NCI-H226 (cell line): Measurements from ENCODE around the gene GATAD2B.

ENCODE experiments used
- DNase-seq: peaks from one replicate; pipeline ENCODE4 v3.0.0-alpha.2; 2015

GATAD2B gene

DNA sequence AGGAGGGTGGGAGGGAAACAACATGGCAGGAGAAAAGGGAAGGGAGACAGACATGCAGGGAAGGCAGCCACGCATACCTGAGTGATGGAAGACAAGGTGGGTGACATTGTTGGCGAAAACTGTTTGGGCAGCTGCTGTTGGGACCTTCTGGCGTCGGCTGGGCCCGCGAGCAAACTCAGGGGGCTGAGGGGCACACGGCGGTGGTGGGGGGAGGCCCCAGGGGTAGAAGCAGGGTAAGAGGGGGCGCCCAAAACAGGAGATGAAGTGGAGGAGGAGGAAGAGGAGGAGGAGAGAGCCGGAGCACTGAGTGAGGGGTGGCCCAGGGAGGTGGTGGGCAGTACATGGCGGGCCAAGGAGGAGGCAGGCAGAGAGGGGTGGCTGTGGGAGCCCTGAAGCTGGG, 28.4 kb upstream of the GATAD2B start:
- DNase-seq, result no peak

DNA sequence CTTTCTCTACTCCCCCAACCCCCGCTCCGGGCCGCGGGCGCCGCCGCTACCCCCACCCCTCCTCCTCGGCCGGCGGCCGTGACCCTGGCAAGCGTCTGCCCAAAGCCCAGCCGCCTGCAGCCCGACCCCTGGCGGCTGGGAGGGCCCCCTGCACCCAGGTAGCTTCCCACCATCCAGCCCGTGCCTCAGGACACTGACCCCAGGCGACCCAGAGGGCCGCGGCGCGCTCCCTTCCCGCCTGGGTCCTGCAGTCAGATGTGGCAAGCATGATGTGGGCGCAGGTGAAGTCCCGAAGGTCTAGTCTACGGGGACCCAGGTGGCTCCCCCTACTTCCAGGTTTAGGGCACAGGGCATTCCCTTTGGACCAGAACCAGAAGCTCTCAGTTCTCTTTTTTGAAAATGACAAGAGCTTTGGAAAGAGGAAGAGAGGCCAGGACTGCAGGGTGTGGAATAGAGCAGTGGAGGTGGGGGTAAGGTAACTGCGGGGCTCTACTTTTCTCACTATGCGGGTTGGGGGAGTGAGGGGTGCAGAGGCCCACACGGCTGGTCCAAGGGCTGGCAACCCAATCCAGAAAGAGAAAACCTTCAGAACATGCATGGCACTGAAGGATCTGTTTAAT, 24.0 kb upstream of the GATAD2B start, which contains the start of gene DENND4B:
DENND4B (minus strand) TSS at position 97 of the 620 bp plus-strand sequence. CDS start 2,344 bp downstream, outside the sequence.
- DNase-seq, result peak; percentile 61

DNA sequence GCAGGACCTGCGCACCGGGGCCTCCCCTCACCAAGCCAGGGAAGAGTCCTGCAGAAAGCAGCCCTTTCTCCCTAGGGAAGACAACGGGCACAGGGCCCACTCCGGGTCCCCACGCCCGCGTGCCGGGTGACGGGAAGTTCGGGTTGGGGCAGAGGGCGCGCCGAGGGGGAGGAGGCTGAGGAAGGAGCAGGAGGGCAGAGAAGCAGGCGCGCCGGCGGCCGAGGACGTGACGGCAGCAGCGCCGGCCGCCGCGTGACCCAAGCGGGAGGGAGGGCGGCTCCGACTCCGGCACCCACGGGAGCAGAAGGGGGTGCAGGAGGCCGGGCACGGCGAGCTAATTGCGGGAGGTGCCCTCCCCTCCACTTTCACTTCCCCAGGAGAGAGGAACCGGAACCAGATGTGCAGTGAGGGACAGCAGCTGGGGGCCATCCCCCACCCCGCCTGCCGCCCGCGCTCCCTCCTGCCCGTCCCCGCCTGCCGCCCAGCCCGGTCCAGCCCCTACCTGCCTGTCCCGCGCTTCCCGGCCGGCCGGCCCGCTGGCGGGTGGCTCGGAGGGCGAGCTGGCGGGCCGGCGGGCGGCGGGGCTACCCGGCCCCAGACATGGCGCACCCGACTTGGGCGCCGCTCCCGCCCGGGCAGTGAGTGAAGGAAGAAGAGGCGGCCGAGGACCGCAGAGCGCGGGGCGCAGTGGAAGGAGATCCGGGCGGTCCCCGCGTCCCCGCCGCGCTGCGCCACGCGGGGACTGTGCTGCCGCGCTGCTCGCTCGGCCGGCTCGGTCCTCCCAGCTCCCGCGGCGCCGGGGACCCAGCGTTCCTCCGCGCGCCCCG, 23.2 kb upstream of the GATAD2B start:
- peak; percentile 70 for DNase-seq

DNA sequence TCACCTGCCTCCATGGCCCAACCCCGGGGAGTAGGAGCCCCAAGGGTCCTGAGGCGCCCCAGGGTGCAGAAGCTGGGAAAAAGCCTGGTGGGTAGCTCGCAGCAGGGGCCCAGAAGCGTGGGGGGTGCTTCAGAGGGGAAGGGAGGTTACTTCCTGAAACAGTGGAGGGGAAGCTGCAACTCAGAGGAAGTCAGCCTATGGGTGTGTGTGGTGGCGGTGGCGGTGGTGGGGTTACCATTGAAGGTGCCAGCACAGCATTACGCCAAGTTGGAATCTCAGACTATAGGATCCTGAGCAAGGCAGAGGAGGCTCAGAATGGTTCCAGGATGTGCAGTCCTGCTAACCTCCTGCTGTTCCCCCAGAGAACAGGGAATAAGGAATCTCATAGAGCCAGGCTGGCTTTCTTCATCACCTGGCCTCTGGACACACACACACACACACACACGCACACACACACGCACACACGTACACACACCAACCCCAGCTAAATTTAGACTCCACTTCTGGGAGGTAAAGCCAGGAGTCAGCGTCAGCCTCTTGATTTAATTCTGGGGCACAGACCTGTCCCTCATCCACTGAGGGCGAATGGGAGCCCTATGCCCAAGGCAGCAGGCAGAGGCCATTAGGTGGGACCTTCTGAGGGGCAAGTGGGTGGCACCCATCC, 22.5 kb upstream of the GATAD2B start:
- DNase-seq, result no peak

DNA sequence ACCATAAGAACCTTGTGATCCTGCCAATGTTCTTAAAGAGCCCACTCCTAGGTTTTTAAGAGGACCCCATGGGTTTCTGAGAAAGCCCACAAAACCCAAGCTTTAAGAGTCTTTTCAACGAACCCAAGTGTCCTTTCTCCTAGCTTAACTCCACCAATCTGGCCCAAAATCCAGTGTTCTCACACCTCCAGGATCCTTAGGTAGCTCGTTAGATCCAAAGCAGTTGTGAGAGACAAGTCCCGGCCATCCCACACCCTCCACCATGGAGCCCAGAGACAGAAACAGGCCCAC, 22.0 kb upstream of the GATAD2B start:
- no peak for DNase-seq

DNA sequence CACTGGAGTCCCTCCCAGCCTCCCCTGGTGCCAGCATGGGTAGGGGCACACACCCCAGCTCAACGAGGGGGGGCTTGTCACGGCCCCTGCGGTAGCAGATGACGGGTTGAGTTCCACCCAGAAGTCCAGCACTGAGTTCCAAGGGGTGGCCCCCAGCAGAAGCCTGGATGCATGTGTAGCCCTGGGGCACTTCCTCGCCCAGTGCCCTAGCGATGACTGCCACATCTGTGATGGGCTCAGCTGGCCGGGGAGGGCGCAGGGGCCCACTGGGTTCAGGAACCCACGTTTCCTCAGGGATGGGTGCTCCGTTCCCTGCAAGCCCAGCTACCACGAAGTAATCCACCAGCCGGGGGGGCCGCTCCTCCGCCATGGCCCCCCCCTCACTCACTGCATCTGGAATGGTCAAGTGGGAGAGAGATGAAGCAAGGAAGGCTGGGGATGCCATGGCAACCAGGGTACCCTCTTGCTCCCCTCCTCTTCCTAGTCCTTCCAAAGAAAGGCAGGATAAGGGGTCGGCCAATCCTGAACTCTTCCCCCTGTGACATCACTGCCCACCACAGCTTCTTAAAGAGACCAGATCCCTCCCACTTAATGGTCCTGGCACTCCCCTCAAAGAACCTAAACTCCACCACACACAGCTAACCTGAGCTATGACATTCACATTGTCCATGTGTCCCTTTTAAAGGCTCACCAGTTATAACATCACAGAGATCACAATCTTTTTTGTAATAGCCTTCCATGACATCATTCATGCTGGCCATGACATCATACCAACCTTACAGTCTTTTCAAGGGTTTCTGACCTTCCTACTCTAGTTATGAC, 21.4 kb upstream of the GATAD2B start:
- DNase-seq, result no peak

DNA sequence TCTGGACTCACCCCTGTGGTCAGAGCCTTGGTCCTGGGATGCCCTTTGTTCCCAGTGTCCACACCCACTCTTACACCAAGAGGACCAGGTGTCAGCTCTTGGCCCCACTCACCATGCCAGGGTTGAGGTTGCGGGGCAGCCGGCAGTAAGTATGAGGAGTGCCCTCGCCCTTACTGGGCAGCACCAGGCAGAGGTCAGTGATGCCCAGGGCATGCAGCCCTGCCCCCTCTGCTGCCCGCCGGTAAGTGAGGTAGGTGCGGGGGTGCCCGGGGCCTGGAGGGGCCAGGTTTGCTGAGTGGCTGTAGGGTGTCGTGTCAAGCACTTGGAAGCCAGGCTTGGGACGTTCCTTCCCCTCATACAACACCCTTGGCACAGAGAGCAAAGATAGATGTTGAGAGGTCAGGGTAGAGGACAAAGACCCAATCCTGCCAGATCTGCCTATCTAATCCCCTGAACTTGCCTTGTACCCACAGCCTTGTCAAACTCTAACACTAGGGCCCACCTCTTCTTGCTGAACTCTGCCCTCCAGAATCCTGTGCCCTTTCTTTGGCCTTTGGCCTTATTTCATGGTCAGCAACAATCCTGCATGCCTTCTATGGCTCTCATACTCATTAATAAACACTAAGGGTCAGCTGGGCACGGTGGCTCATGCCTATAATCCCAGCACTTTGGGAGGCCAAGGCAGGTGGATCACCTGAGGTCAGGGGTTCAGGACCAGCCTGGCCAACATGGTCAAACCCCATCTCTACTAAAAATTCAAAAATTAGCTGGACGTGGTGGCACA, 20.2 kb upstream of the GATAD2B start:
- DNase-seq, result no peak

DNA sequence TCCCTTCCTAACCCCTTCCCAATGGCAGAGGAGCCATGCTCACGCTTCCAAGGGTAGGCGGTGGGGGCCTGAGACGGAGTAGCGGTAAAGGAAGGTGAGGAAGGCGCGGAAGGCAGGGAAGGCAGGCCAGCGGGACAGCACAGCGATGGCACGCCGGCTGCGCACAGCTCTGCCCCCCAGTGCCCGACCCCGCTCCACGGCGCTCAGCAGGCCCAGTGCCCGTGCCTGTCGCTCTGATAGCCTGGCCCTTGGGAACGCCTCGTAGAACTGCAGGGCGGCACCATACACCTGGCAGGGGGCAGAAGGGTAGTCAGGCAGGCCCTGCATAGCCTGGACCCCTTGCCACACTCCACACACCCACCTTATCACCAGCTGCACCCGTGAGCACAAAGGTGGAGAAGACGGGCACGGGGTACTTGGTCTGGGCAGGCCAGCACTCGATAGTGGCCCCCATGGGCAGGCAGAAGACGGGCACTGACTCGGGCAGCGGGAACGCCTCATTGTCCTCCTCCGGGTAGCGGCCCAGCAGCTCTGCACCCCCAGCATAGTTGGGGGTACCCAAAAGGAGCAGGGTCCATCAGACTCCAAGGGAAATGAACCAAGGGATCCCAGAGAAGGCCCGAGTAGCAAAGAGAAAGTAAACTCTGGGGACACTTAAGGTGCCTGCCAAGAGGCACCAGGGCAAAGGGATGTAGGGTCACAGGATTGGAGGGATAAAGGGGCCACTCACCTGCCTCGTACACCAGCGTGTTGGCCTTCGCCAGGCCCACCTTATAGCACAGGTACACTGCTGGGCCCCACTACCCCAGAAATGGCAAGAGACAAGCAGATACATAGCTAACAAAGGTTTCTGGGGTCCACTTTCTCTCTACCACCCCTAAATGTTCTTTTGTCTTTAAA, 19.3 kb upstream of the GATAD2B start:
- no peak for DNase-seq

DNA sequence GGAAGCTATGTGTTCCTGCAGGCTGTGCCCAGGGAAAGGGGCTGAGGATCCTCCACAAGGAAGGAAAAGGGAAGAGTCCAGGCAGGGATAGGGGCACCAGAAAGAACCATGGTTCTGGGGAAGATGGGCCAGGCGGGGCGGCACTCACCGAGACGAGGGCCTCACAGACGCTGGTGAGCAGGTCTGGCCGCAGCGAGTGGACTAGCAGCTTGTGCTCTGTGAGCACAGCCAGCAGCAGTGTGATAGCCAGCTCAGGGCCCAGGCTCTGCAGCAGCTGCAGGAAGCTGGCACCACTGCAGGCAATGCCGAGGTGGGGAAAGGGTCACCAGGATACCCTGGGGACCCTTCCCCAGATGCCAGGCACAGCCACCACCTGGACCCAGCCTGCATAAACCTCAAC, 18.0 kb upstream of the GATAD2B start:
- DNase-seq, result no peak

DNA sequence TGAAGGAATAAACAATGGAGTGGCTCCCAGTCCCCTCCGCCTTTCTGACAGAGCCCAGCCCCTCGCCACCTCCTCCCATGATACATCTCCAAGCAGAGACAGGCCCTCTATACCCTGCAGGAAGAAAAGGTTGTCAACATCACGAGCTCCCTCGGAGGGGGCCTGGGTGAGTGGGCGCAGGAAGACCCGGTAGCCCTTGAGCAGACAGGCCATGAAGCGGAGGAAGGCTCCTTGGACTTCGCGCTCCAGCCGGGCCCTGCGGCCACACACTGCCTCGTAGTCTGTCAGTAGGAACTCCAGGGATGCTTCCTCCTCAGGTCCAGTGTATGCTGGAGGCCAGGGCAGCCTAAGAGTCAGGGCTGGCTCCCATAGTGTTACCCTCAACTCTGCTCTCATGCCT, 16.7 kb upstream of the GATAD2B start:
- DNase-seq, result no peak

DNA sequence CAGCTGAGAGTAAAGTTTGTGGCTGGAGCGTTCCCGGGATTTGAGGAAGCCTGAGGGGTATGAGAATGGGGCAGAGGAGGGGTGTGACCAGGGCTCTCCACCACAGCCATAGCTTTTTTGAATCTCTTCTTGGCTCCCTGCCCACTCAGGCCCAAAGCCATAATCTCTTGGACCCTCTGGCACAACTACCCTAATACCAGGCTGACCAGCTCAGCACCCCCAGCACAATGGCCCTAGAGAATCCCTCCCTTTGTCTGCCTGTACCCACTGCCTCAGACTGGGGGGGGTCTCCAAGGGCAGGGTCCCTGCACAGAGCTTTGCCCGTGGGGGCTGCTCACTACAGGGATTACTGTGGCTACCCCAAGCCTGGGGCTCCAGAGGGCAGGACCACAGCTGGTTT, 16.2 kb upstream of the GATAD2B start:
- DNase-seq, result no peak

DNA sequence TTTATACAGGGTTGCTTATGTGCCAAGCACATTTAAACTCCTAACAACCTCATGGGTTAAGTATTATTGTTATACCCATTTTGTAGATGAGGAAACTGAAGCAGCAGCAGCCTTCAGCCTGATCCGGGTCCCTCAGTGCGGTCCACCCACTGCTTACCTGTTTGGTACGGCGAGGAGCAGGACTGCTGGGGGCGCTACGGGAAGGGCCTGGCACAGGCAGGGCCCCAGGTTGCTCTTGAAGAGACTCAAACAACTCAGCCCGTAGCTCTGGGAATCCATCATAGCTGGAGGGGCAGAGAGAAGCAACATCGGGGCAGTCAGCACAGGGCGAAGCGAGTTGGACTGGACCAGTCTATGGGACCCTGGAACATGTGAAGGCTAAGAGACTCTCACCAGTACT, 14.6 kb upstream of the GATAD2B start:
- no peak for DNase-seq

DNA sequence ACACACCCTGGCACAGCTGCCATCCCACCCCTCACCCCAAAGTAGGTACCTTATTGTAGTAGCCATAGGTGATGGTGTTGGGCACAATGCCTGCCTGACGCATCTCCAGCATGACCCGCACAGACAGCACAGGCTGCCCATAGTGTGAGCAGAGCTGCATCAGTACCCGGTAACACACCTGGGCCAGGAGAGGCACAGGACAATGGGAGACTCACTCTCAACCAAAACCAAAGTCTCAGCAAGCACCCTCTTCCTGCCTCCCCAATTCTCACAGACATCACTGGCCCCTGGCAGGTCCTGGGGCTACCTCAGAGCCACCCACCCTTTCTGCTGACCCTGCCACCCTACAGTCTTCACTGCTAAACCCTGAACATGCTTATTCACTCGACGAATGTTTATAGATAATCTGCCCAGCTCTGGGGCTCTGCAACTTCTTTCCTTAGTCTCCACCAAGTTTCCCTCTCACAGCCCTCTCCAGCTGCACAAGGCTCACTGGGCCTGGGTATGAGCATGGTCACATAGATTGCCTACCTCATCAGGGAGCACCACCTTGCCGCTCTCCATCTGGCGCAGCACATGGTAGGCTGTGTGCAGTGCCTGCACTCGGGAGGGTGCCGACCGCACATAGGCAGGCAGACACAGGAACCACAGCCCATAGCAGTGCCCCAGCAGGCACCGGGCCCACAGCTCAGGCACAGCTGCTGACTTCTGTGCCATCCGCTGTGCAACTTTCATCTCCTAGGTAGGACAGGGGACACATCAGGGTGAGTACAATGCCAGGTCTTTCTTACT, 13.4 kb upstream of the GATAD2B start:
- DNase-seq, result no peak

DNA sequence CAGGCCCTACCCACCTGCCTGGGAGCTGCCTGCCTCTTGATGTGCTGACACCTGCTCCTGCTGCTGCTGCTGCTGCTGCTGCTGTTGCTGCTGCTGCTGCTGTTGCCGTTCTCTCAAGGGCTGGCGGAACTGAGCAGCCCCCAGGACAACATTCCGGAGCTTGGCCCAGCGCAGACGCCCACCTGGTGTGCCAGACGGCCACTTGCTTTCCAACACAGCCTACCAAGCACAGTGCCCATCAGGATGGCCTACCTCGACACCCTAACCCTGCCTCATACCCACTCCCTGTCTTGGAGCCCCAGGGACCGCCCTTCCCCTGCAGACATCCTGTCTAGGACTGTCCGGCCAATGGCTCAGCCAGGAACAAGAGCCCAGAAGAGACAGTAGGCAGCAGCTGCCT, 12.0 kb upstream of the GATAD2B start:
- DNase-seq, result no peak

DNA sequence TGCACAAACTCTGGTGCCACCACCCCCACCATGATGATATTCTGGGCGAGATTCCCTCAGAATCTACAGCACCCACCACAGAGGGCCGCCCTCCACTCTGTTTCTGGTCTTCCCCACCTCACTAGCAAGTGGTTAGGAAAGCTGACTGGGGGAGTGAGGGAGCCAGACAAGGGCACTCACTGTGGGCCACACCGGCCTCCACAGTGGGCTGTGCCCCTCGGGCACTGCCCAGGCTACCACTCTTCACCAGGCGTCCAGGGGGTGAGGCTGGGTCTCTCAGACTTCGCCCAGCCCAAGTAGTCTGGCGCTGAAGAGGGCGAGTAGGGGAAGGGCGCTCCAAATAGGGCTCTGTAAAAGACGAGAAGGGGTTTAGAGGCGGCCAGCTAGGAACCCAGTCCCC, 11.2 kb upstream of the GATAD2B start:
- no peak for DNase-seq

DNA sequence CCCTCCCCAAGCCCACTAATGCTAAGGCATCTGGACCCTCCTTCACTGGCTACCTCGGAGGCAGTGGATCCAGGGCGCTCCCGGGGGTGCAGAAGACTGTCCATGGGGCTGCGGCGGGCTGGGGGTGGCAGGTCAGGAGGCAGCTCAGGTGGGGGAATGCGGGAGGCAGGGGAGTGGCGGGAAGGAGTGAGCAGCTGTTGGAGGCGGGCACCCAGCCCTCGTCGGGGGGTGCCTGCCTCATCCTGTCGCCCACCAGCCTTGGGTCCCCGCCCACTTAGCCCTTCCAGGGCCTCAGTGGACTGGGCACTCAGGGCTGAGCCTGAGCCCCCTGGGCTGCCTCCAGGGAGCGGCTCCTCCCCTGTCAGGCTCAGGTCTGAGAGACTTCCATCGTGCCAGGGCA, 10.7 kb upstream of the GATAD2B start:
- no peak for DNase-seq

DNA sequence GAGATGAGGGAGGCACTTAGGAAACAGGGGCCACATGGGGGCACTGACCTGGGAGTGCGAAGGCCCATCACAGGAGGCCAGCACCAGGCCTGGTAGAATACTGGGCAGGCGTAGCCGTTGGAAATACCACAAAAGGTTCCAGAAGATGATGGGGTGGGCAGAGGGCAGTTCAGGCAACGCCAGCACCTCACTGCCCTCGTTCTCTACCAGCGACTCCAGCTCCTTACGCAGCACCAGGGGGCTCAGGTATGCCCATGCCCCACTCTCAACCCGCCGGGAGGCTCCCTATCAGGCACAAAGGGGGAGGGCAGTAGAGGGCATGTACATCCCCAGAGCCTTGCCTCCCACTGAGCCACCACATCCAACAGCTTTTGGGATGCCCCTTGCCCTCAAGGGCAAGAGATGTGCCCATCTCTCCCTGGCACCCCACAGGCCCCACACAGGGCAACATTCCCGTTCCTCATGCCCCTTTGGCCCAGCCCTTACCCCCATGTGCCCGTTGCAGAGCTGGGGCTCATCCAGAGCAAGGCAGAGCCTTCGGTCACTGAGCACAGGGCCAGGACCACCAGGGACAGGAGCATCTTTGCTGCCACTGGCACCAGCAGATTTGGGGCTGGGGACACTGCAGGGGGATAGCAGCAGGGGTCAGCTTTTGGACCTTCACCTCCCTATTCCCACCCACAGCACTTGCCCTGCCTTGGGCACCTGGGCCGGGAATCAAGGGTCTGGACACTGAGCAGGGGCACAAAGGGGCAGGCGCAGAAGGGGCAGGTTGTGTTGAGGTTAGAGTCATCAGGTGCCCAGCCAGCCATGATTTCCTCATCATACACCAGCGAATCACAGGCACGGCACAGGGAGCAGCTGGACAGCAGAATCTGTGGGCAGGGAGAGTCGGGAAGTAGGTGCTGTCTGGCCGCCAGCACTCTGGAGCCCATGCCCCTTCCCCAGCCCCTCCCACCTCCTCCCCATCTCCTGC, 9.7 kb upstream of the GATAD2B start:
- no peak for DNase-seq

DNA sequence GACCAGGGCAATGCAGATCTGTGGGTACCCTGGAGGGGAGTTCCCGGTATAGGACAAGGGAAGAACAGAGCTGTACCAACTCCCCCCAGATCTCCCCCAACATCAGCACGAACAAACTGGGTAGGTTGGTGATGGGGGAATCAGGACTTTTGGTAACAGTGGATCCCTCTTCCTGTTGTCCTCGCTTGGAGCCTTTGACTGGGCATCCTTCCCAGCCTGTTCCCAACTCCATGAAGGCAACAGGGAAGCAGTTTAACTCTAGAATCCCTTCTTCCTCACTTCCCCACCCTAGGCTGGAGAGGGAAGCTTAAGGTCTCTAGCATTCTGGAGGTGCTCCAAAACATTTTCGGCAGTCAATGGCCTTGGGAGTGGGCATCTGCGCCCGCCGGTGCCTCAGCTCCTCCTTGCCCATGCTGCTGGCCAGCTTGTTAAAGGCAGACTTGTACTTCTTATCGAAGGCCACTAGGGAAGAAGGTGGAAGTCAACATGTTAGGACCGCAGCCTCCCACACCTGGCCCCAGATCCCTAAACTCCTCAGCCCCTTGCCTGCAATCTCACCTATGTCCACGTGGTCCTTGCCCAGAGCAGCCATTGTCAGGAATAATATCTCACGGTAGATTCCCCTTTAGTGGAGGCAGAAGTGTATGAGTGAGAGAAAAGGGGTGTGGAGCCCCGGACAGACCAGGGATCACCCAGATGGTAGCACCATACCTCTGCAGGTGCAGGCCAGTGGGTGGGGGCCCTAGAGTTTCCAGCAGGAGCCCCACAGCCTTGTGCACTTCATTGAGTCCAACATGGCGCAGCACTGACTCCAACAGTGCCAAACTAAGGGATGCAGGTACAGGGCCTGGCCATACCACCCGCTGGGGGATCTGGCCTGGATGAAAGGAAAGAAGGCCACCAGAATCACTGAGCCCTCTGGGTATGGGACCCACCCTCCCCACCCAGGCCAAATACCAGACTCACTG, 7.5 kb upstream of the GATAD2B start:
- no peak for DNase-seq
